NOMO-1 treated with dmso at 0.1 percent for 144 hours (cell line): Measurements from ENCODE around the gene LAMB4.
A peak's percentile ranks its signal among the peaks of the same experiment; 100 is the strongest.

Experiments used
- DNase-seq: peaks from one replicate; lab custom pipeline; 2025; ENCODE audit not compliant: unreplicated experiment; lab: John Stamatoyannopoulos, UW

The LAMB4 gene

GRCh38 chr7:107999779-108000560 is 130.2 kb downstream of the LAMB4 start:
- DNase-seq: no peak

DNA sequence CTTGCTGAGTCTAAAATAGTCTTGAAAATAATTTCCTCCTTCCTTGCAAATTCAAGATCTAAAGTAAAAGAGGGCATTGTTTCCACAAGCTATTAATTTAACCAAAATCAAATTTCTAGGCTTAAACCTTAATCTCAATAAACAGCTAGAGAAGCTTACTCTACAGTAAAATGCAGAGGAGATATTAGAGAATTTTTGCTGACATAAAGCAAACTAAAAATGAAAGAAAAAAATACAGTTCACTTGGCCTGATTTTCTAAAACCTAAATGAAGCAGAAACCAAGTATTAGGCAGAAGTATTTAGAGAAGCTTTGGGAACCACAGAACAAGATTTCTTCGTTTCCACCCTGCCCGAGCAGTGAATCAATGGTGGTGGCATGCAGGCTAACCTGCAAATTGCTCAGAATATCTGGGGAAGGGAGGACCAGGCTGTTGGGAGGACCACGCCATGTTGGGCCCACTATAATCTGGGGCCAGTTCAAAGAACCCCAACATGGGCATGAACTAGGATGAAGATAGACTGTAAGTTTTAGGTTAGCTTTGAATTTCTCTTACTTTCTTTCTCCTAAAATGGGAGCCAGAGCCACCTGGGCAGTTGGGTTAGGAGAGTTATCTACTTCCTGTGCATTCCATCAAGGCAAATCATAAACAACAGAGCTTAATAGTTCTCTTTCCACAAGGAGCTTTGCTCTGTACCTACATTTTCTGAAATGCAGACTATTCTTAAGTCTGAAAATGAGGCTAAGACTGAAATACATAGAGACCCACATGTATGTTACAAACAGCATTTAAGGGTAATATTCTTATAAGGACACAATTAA is 131.3 kb downstream of the LAMB4 start:
- DNase-seq: no peak

DNA sequence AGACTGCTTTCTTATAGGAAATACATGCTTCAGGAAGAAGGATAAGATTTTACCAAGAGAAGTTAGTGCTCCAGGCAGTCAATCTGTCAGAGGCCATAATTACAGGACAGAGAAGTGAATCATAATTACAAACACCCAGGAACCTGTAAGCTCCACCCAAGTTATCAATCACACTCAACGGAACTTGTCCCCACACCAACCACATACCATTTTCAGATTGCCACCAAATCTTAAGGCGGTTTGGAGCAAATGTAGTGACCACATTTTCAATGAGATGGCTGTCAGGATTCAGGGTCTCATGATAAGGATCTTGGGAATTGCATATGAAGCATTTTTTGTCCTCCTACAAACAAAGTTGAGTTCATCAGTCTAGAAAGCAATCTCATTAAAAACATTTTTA is 132.0 kb downstream of the LAMB4 start:
- peak; percentile 4 for DNase-seq

- no peak for DNase-seq
Measured at GRCh38 chr7:107996072-107996882, 133.9 kb downstream of the LAMB4 start.

- DNase-seq: no peak
Measured at GRCh38 chr7:107995184-107996071, 134.7 kb downstream of the LAMB4 start.

GRCh38 chr7:107994421-107995030 is 135.6 kb downstream of the LAMB4 start:
- DNase-seq: no peak

DNA sequence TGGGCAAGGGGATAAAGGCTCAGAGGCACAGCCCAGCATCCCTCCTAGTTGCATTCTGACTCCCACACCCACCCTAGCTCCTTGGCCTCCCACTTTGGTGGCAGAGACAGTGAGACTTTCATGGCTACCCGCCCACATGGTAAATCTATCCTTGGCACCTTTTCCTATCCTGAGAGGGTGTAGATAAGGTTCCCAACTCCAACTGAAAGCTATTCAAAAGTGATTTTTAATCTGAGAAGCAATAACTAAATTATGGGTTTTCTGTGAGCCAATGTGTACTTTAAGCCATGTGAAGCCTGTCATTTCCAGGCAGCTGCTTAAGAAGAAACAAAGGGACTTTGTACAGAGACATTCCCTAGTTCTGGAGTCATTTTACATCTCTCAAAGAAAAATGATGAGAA is 136.3 kb downstream of the LAMB4 start:
- no peak for DNase-seq

DNA sequence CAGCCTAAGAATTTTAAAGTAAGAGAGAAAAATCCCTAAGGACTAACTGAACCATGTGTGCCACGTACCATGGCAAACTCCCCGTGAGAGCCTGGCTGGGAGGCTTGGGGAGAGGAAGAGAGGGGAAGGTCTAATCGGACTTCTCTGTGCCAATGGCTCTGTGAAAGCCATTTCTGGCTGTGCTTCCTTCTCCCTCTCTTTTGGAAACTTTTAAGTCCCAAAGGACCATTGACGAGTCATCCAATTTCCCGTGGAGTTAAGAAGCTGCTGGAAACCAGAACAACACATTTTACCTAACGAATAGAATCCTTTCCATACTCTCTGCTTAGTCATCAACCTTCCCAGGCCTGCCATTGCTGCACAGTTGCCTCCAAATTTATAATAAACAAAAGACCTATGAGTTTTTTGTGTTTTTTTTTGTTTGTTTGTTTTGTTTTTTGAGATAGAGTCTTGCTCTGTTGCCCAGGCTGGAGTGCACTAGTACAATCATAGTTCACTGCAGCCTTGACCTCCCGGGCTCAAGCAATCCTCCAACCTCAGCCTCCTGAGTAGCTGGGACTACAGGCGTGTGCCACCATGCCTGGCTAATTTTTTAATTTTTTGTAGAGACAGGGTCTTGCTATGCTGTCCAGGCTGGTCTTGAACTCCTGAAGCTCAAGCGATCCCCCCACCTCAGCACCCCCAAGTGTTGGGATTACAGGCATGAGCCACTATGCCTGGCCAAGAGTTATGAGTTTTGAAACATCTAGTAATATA is 140.4 kb downstream of the LAMB4 start:
- no peak for DNase-seq

DNA sequence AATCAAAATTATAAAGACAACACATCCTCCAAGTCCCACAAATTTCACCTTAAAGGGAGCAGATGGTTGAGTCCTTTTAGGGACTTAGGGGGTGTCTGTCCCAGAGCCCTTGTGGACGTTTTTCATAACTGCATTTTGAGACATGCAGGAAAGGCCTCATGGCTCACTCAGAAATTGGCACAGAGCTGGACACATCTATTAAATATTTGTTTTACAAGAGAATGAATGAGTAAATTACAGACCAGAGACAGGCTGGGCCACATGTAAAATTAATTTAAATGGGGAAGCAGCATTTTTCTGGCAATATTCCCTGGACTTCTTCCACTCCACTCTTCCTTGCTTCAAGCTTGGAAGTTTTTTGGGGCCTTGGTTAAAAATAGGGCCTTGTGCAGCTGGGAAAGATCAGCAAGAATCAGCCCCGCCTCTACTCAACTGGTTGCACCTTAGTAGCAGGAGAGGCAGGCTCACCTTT is 147.2 kb downstream of the LAMB4 start:
- DNase-seq: no peak

GRCh38 chr7:107982042-107982840 is 147.9 kb downstream of the LAMB4 start:
- DNase-seq: no peak

GRCh38 chr7:107981466-107981865 is 148.7 kb downstream of the LAMB4 start:
- no peak for DNase-seq

DNA sequence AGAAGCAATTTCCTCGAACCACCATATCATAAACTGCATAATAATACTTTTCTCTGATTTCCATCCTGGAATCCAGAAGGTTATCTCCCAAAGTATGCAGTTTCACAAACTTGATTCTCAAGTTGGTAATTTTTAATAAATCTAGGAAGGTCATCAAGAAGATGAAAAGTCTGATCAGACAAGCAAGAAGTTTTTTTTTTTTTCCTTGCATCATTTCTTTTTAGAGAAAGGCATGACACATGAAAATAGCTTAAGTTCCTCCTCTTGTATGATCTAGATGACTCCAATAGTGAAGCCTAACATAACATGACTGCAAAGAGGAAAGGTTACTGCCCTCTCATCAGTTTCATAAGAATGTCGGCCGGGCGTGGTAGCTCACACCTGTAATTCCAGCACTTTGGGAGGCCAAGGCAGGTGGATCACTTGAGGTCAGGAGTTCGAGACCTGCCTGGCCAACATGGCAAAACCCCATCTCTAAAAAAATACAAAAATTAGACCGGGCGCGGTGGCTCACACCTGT is 149.4 kb downstream of the LAMB4 start:
- no peak for DNase-seq

GRCh38 chr7:107980171-107980570 is 150.0 kb downstream of the LAMB4 start:
- no peak for DNase-seq

DNA sequence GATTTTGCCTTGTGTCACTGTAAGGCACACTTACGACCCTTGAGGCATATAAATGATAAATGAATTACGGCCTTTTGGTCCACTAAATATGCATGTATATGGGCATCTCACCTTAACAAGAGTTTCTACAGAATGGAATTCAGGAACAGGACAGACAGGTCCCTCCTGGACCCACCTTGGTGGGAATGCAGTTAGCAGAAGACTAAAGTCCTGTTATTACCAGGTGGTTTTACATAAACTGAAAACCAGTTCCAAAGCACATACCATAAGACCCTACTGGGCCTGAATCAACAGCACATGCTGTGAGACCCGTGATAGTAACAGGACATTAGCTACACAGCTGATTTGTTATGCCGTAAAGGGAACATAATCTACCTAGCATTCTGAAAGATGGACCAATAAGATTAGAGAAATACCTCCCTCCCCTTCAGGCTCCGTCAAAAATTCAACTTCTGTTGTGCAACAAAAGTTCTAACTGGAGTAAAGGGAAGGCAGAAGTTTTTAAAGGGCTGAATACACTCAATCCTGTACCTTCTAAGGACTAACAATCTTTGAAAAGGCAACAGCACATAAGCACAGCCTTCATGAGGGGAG is 151.2 kb downstream of the LAMB4 start:
- no peak for DNase-seq

- DNase-seq: no peak
Measured at GRCh38 chr7:107977048-107977447, 153.1 kb downstream of the LAMB4 start.

- no peak for DNase-seq
Measured at GRCh38 chr7:107976620-107977019, 153.5 kb downstream of the LAMB4 start.

GRCh38 chr7:107975394-107976013 is 154.7 kb downstream of the LAMB4 start:
- DNase-seq: no peak
